HG02798 (cell line): ENCODE measurements around the gene GPRC5A.

Experiments used
- ATAC-seq: cut with Tn5 transposase; IDR thresholded peaks from one replicate; pipeline ENCODE4 v1.9.1; 2021; ENCODE audit warnings: mild to moderate bottlenecking; ENCODE audit not compliant: unreplicated experiment, poor library complexity

GPRC5A gene

GRCh38 chr12:12883369-12884001 is 7.9 kb upstream of the GPRC5A start:
- ATAC-seq, result no peak

GRCh38 chr12:12885096-12885792 is 6.1 kb upstream of the GPRC5A start:
- ATAC-seq, result no peak

GRCh38 chr12:12887471-12887870 is 3.9 kb upstream of the GPRC5A start:
- no peak for ATAC-seq

GRCh38 chr12:12889701-12890100 is 1.7 kb upstream of the GPRC5A start:
- no peak for ATAC-seq

- no peak for ATAC-seq
Observed at GRCh38 chr12:12890543-12891079, 751 bp upstream of the GPRC5A start.

GRCh38 chr12:12891881-12892355 is 556 bp downstream of the GPRC5A start:
- ATAC-seq, result no peak

- no peak for ATAC-seq
Observed at GRCh38 chr12:12892681-12893141, 1.3 kb downstream of the GPRC5A start.

DNA sequence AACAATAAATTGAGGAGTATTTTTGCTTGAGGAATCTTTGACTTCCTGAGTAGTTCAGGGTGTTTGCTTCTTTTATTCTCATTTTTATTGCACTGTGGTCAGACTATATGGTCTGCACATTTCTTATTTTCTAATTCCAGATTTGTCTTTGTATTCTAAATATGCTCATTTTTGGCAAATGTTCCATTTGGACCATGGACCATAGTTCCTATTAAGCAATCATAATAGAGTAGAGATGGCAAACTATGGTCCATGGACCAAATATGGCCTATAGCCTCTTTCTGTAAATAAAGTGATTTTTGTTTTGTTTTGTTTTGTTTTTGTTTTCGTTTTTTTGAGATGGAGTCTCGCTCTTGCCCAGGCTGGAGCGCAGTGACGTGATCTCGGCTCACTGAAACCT is 2.1 kb downstream of the GPRC5A start:
- no peak for ATAC-seq

DNA sequence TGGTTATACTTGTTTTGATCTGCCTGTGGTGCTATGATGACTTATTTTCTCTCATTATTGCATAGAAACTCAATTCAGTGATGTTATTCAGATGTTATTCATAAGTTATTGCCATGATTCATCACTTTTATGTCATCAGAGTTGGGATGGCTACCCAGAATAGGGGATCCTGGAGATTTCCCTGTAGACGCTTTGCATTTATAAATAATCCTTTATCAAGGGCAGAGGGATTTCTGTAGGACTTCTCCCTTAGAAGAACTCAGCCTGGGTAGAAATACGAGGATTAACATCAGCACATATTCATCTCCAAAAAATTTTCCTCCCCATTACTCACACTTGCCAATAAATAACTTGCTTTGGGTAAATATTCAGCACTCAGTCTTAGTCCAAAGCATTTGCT is 4.9 kb downstream of the GPRC5A start:
- ATAC-seq, result no peak

DNA sequence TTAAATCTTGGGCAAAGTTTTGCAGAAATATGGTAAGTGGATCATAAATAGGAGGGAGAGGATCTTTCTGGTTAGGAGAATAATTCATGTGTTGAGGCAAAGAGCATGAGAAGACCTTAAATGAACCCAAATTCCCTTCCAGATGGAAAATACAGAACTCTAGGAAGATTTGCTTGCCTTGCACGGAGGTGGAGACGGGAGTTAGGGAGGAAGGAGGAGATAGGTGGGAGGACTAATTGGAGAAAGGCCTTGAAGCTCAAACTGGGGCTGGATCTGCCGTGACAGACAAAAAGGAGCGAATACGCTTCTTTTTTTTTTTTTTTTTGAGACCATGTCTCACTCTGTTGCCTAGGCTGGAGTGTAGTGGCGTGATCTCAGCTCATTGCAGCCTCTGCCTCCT is 5.9 kb downstream of the GPRC5A start:
- no peak for ATAC-seq

DNA sequence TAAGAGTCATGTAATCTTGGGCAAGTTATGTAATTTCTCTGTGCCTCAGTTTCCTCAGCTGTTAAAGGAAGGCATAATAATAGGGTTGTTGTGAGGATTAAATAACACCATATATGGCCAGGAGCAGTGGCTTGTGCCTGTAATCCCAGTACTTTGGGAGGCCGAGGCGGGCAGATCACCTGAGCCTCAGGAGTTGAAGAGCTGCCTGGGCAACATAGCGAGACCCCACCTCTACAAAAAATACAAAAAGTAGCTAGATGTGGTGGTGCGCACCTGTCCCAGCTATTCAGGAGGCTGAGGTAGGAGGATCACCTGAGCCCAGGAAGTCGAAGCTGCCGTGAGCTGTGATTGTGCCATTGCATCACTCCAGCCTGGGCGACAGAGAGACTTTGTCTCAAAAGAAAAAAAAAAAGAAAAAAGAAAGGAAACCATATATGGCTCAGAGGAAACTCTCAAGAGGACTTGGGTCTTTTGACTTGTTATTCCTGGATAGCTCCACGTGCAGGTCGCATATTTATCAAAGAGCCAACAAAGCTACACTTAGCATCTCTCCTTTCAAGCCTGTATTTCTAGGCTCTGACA is 6.9 kb downstream of the GPRC5A start:
- ATAC-seq, result no peak

GRCh38 chr12:12898911-12899511 is 7.6 kb downstream of the GPRC5A start:
- no peak for ATAC-seq

DNA sequence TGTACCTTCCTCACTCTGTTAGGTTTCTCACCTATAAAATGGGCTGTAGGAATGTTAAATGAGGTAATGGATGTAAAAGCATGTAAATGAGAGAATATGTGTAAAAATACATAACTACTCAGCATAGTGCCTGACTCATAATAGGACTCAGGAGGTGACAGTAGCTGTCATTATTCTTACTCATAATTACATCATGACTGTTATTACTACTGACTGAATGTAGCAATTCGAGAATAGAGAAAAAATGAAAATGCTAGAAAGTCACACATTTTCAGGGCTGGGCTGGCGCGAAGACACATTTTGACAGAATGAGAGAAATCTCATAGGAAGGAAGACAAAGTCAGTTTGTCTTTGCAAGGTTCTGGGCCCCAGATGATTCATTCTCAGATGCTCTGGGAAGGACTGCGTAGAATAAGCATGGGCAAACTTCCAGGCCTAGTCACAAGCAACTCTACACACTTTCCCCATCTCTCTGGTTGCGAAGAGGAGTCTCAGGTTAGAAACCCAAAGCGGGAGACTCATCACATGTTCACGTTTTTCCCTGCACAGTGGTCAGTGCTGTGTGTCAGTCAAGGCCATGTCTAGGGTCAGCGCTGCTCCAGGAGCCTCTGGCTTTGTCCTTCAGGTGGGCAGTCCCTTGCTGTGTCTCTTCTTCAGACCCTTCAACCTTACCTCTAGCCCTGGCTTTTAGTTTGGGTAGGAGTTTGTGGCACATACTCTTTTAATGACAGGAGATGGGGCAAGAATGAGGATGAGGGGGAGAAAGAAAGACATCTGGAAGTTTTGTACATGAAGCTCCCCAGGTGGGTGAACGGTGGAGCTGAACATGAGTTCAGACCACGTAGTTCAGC is 8.4 kb downstream of the GPRC5A start:
- ATAC-seq, result peak; percentile 84

- no peak for ATAC-seq
Observed at GRCh38 chr12:12900786-12901157, 9.4 kb downstream of the GPRC5A start.

- ATAC-seq, result no peak
Observed at GRCh38 chr12:12901158-12901791, 9.9 kb downstream of the GPRC5A start.

DNA sequence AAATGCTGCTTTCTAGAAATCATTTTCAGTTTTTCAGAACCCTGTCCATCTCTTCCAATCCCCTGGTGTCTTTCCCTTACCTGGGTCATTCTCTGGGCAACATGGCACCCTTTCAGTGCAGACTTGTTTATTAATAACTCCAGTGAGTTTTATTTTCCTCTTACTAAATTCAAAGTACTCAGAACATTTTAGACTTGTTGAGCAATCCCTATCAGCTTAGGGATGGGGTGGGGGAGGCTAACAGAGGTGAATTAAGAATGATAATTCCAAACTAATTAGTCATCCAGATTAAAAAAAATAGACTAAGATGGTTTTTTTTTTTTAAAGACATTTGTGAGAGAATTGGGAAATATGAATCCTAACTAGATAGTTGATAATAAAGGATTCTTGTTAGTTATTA is 10.7 kb downstream of the GPRC5A start:
- ATAC-seq, result no peak

- ATAC-seq, result no peak
Observed at GRCh38 chr12:12903642-12904609, 12.6 kb downstream of the GPRC5A start.

DNA sequence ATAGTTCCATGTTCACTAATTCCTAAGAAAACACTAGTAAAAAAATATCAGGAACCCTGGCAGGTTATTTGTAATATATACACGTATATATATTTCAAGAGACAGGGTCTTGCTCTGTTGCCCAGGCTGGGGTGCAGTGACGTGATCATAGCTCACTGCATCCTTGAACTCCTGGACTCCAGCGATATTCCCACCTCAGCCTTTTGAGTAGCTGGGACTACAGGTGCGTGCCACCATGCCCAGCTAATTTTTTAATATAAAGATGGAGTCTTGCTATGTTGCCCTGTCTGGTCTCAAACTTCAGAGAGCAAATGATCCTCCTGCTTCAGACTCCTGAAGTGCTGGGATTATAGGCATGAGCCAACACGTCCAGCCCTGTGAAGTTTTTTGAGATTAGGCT is 16.2 kb downstream of the GPRC5A start:
- ATAC-seq, result no peak
